ENCODE measurements around the gene PDZD4. TPM values are rescaled to one million over a fixed set of nuclear protein-coding genes. Genes with fewer than 3 reads are reported as not detected.
A peak's percentile ranks its signal among the peaks of the same experiment; 100 is the strongest.

PDZD4 gene
- total RNA-seq, 1 donor from 2014 or later, result 2.6 TPM

DNA sequence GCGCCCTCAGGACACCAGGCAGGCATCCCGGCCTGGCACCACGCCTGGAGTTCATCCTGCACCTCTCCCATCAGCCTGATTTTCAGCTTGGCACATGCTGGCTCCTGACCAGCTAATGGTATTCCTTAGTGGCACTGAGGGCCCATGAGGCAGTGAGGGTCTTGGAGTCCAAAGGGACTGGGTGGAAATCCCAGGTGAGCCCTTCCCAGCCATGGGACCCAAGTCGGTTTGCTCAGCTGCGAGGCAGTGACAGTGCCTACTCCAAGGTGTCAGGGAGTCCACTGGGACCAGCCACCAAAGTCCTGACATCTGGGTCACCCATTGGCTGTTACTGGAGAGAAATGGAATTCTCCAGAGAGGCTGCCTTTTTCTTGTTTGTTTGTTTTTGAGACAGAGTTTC, 31.0 kb downstream of the PDZD4 start:
- intact Hi-C loops (cut with micrococcal nuclease), result no loop called here
- ATAC-seq (no peak), DNase-seq (no peak)

DNA sequence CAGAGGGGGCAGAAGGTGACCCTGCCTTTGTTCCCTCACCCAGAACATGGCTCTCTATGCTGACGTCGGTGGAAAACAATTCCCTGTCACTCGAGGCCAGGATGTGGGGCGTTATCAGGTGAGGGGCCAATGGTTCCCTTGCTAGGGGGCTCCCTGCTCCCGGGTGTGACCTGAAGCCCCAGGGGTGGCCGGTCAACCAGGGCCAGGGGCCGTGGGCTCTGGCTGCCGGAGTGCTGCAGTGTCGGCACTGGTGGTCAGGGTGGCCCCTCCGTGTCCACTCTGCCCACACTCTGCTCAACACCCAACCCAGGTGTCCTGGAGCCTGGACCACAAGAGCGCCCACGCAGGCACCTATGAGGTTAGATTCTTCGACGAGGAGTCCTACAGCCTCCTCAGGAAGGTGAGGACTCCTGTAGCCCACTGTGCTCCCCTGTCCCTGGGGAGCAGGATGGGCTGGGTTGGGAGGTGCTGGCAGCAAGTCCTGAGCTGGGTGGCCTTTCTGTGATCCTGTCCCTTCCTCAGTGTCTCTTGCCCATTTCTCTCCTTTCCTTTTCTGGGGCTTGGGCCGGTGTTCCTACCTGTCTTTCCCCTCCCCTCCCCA, 32.8 kb downstream of the PDZD4 start:
- intact Hi-C loops (cut with micrococcal nuclease), result no loop called here
- DNase-seq (no peak), ATAC-seq (no peak)

DNA sequence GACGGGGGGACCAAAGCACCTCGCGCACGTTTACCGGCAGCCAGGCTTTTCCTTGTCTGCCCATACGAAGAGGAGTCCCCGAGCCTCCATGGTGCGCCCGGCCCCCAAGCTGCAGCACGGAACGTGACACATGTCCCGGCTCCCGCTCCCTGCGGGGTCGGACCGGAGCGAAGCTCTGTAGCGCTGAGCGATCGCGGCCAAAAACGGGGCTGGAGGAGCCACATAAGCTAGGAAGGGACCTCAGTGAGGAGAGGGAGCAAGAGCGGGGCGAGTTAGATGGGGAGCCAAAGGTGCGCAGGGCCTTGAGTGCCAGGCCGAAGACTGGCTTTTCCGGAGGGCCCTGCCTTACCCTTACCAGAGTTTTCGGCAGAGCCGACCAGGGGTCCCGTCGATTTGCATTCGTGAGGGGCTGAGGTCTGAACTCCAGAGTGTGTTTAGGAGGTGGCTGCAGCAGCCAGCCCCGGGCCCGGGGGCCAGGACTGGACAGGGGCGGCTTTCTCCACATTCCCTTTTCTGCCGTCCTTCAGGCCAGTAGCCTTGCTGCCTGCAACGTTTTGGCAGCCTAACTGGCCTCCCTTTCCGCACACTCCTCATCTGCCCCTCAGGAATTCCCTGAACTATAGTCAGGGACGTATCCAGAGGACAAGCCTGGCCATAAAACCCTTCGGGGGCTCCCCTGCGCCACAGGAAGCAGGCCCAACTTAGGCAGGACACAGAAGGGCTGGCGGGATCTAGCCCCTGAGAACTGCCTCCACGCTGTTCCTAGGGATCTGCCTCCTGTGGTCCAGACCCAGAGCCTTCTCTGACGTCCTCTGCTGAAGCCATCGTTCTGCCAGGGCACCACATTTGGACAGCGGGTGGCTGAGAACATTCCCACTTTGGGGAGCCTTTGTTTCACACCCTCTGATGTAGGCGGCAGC, 35.2 kb downstream of the PDZD4 start:
- DNase-seq, result no peak
- intact Hi-C loops (cut with micrococcal nuclease), result no loop called here
- ATAC-seq, result peak; percentile 0

DNA sequence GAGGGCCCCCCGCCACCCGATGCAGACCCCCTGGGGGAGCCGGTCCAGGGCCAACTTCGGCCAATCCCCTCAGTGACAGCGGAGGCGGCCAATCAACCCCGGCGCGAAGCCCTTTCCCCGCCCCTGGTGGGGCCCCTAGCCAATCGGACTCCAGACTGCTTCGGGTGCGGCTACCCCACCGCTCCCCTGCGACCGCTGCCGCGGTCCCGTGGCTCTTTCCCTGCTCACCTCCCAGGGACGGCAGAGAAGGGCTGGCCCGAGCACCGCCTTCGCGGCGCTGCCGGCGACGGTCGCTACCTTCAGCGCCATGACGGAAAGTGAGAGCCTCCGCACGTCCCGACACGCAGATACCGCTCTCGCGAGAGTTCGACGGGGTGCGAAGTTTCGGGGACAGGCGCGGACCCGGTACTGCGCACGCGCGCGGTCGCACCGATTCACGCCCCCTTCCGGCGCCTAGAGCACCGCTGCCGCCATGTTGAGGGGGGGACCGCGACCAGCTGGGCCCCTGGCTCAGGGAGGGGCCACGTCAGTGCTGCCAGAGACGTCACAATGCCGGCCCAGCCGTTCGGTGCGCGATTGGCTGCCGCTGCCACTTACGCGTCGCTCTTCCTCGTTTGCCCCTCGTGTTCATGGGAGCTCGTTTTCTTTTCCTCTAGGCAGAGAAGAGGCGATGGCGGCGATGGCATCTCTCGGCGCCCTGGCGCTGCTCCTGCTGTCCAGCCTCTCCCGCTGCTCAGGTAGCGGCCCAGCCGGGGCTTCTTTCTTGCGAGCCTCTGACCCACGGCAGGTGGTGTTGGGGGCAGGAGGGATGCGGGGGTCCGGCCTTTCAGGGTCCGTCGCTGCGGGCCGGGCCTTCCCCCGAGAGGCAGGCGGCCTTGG, 36.1 kb downstream of the PDZD4 start, which contains the start of the genes IDH3G and SSR4:
TSS of gene IDH3G (minus strand) at position 358 of the 879 bp plus-strand sequence. CDS start at position 309, 49 bp downstream.
TSS of gene SSR4 (plus strand) at position 651 of the 879 bp plus-strand sequence. CDS start at position 671, 20 bp downstream.
- ATAC-seq (peak; percentile 96), DNase-seq (peak; percentile 96)
- intact Hi-C loops (cut with micrococcal nuclease), result no loop called here

DNA sequence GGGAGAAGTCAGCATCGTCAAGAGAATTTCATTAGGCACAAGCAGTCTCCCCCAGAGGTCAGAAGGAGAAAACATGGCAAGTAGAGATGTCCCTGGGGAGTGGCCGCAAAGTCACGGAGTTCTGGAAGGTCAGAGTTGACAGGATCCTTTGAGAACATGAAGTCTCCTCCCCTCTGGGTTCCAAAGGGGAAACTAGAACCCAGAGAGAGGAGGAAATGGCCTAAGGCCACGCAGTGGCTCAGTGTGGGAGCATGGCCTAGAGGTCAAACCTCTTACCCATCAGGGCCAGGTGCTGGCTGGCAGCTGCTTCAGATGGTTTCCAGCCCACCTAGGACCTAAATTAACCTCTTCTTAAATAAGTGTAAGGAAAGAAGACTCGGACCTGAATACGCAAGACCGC, 37.1 kb downstream of the PDZD4 start:
- DNase-seq, result no peak
- intact Hi-C loops (cut with micrococcal nuclease), result no loop called here
- ATAC-seq, result no peak

DNA sequence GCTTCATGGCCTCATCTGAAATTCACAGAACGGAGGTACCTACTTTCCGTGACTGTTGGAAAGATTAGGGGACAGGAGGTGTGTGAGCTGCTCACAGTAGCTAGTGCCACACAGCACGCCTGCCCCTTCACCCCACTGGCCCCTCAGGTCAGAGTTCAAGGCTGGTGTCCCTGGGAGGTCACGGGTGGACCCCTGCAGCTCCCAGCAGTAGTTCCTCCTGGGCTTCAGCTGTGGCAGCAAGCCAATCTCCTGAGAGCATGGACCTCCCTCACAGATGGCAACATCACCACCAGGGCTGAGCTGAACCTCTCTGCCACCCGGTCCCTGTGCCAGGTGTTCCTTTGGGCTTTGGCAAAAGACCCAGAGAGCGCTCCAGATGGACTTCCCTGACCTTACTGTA, 38.0 kb downstream of the PDZD4 start:
- DNase-seq, result no peak
- intact Hi-C loops (cut with micrococcal nuclease), result no loop called here
- ATAC-seq, result no peak

DNA sequence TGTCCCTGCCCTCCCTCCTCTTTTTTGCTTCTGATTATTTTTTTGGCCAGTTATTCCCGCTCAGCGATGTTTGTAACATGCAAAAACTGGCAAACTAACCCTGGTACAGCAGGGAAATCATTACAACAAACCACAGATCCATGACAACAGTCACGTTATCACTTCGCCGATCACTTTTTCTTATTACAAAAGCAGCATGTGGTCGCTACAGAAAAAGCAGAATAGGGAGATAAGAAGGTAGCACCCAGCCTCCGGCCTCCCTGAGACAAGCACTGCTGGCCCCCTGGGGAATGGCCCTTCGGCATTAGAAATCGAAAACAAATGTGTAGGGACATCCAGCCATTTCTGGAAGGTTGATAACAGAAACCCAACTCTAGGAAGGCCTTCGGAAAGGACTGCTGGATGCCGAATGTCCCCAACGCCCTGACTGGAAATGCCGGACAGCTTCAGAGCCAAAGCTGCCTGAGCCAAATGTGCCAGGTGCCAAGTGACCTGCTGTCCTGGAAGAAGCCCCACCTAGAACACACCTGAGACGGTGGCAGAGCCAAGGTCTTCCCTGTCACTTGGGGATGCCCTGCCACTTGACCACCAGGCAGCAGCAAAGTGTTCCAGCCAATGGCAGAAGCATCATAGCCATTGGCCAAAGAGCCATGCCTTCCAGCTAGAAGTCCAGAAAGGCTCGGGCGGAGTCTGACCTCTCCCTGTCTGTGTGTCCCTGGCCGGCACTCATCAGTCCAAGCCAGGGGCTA, 39.1 kb downstream of the PDZD4 start:
- DNase-seq (no peak), ATAC-seq (no peak)
- intact Hi-C loops (cut with micrococcal nuclease), result no loop called here

DNA sequence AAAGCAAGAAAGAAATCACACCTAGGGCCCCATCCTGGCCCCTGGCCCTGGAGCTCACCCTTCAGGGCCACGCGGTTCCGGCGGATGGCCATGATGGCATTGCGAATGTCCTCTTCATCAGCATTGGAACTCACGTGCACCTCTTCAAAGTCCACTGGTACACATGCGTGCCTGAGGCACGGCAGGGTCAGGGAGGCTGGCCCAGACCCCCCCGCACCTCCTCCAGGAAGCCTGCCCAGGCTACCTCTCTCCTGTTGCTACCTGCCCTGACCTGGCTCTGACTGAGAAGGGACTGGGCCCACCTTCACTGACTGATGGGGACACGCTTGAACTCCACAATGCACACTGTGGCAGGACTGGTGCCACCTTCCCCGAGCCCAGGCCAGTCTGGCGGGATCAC, 40.7 kb downstream of the PDZD4 start:
- intact Hi-C loops (cut with micrococcal nuclease), result no loop called here
- ATAC-seq, result no peak
- no peak for DNase-seq

DNA sequence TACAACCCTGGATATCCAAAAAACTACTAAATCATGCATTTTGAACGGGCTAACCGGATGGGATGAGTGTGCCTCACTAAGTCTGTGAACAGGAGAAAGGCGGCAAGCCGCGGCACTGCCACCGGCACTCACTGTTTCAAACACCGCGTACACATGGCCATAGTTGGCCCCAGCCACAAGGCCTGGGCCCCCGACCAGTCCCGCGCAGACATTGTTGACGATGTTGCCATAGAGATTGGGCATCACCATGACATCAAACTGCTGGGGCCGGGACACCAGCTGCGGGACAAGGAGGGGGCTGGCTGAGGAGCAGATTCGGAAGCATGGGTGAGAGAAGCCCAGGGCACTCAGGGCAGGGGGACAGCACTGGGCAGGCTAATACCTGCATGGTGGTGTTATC, 43.7 kb downstream of the PDZD4 start:
- DNase-seq (no peak), ATAC-seq (no peak)
- intact Hi-C loops (cut with micrococcal nuclease), result no loop called here

DNA sequence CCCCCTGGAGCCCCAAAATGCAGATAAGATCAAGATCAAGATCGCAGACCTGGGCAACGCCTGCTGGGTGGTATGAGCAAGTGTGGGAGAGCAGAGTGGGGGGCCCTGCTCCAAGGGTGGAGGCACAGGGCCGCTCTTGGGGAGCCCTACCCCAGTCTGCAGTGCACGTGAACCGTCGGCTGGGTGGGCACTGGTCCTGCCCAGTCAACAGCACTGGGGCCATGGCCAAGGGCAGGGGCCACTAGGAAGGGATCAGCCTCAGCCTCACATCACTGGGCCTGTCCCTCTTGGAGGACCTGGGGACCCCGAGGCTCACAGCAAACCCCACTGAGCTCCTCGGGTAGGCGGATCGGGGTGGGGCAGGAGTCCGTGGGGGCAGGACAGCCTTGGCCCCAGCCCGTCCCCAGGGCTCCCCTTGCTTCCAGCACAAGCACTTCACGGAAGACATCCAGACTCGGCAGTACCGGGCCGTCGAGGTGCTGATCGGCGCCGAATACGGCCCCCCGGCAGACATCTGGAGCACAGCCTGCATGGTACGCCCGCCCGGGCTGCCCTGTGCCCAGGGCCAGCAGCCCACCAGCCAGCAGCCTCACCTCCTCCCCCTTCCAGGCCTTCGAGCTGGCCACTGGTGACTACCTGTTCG, 45.9 kb downstream of the PDZD4 start:
- DNase-seq (no peak), ATAC-seq (no peak)
- intact Hi-C loops (cut with micrococcal nuclease), result no loop called here

DNA sequence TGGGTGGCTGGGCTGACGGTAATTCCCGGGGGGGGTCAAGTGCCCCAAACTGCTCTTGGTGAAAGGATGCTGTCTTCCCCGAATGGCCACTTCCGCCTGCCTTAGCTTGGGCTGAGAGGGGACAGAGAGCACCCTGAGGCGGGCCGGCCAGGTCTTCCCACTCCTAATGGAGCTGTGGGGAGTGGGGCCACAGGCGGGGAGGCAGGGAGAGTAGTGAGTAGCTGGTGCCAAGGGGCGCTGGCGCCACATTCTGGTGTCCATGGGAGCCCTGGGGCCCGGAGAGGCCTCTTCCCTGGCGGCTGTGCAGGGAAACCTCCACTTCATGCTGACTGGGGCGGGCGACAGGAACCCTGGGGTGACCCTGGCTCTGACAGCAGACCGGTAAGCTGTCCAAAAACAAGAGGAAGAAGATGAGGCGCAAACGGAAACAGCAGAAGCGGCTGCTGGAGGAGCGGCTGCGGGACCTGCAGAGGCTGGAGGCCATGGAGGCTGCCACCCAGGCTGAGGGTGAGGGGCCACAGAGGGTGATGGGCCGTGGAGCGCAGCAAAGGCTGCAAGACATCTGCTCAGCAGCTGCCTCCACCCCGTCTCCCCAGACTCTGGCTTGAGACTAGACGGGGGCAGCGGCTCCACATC, 46.8 kb downstream of the PDZD4 start:
- intact Hi-C loops (cut with micrococcal nuclease), result no loop called here
- DNase-seq (no peak), ATAC-seq (no peak)

DNA sequence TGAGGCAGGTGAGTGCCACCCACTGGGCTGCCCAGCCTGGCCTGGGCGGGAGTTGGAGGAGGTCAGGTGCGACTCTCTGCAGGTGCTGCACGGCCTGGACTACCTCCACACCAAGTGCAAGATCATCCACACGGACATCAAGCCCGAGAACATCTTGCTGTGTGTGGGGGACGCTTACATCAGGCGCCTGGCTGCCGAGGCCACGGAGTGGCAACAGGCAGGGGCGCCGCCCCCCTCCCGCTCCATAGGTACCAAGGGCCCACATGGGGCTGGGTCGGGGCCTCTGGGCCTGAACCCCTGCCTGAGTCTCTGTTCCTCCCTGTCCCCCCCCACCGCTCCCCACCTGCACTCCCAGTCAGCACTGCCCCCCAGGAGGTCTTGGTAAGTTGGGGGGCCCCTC, 47.5 kb downstream of the PDZD4 start:
- intact Hi-C loops (cut with micrococcal nuclease), result no loop called here
- ATAC-seq (no peak), DNase-seq (no peak)

DNA sequence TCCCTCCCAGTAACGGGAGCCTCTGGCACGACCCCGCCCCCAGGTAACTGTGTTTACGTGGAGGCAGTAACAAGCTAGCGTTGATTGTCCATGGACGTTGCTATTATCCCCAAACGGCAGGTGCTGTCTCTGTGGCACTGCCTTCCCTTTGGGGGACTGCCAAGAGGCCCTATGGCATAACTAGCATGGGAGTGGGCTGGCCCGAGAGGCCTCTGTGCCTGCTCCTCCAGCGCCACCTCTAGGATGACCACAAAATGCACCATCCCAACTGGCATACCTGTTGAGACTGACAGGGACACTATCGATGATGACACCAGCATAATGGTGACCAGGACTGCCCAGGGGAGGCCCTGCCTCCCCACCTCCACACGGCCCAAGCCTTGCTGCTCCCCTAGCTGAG, 48.0 kb downstream of the PDZD4 start:
- intact Hi-C loops (cut with micrococcal nuclease), result no loop called here
- ATAC-seq, result no peak

DNA sequence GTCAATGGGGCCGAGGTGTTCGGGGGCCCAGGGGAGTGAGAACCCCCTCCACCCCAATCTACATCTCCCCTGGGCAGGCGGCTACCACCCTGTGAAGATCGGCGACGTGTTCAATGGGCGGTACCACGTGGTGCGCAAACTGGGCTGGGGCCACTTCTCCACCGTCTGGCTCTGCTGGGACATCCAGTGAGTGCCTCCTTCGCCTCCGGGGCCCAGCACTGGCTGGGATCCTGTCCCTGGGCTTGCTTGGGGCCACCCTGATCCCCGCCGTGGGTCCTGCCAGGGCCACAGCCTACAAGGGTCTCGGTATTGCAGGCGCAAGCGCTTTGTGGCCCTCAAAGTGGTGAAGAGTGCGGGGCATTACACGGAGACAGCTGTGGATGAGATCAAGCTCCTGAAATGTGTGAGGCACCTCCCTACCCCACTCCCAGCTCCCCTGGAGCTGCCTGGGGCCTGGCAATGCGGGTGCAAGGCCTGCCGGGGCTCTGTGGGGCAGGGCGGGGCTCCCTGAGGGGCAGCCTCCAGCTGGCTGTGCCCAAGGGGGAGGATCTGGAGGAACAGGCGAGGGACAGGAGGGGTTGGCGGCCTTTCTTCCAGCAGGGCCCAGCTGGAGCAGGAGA, 48.8 kb downstream of the PDZD4 start:
- intact Hi-C loops (cut with micrococcal nuclease), result no loop called here
- DNase-seq (peak; percentile 59), ATAC-seq (peak; percentile 74)

More for the DNA sequence above, 48.0 kb downstream of the PDZD4 start:
- DNase-seq, result no peak

DNA sequence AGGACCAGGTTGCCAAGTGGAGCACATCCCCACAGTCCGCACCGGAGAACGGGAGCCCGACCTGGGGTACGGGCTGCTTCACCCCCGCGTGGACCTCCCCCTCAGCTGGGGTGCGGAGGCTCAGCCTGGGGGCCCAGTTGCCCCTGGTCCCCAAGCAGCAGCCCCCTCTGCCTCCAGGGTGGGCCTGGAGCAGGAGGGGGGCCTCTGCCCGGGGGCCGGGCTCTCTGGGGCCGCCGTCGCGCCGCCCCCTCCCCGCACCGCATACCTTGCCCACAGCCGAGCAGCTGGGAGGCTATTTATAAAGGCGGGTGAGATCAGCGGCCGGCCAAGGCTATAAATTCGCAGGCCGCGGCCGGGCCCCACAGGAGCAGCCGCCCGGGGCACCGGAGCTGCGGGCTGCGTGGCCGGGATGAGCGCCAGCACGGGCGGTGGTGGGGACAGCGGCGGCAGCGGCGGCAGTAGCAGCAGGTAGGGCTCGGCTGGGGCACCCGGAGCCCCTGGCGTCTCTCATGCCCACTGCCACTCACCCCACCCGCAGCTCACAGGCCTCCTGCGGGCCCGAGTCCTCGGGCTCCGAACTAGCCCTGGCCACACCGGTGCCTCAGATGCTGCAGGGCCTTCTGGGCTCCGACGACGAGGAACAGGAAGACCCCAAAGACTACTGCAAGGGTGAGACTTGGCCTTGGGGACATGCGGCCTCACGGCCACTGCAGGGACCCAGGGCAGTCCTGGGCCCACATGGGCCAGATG, 49.5 kb downstream of the PDZD4 start, which contains the start of gene SRPK3:
TSS of gene SRPK3 (plus strand) at position 364 of the 750 bp plus-strand sequence. CDS start at position 410, 46 bp downstream.
- intact Hi-C loops (cut with micrococcal nuclease), result no loop called here
- DNase-seq, result peak; percentile 68
- ATAC-seq, result peak; percentile 87

DNA sequence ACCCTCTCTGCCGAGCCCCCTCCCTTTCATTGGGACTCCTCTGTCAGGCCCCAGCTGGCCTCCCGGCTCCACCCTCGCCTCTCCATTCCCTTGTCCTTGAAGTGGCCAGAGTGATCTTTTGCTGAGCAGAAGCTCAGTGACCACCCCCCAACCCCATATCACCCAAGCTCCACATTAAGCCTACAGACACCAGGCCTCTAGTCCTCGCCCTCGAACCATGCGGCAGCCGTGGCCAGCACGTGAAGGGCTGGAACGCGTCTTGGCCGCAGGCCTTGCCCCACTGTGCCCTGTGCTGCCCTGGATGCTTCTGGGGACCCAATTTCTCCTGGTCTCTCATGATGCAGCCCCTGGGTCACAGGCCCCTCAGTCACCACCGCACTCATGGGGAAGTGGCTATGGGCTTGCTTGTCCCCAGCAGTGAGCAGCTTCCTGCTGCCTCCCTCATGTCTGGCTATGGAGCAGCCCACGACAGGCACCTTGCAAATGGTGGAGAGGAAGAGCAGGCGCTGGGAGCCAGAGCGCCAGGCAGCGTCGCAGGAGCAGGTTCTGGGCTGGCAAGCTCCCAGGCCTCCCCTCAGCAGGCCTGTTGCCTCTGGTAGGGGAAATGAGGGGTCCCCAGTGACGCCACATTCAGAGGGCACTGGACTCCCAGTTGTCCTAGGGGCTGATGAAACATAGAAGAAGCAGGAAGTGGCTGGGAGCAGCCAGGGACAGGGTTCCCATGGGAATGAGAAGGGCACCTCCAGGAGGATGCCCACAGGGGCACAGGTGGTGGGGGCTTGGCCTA, 50.3 kb downstream of the PDZD4 start:
- DNase-seq, result no peak
- peak; percentile 2 for ATAC-seq
- intact Hi-C loops (cut with micrococcal nuclease), result no loop called here
